ENCODE results near the gene MKNK1.

Gene MKNK1

DNA sequence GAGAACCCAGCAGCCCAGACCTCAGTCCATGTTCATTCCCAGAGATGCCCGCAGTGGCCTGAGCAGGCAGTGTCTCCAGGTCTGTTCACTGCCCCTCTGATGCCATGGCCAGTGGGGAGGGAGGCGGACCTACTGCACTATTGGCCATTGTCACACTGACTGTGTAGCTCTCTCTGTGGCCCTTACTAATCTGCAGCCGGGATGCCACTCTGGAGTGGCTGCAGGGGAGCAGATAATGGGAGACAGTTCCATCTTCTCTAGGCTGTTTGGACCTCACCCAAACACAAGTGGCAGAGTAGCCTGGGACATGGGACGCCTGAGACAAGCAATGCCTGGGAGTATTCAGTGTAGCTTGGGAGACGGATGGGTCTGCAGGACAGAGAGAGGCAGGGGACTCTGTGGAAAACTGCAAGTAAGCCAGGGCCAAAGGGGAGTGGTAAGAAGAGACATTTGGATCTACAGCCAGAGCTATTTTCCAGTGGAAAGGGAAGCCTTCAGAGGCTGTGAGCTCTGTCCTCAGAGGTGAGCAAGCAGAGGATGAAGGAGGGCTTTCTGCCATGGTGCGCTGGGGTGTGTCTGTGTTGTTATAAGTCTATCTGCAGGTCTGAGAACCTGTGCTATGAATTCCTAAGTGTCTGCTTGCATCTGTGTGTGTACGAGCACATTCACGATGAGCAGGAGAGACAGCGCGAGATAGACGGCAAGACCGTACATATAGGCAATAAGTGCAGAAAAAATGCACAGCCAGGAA is 87.7 kb downstream of the MKNK1 start:
- H3K4me3 ChIP-seq (ENCODE audit: low read depth, low read length): no peak overlapping the region
- TF ChIP-seq, protein P1, sequence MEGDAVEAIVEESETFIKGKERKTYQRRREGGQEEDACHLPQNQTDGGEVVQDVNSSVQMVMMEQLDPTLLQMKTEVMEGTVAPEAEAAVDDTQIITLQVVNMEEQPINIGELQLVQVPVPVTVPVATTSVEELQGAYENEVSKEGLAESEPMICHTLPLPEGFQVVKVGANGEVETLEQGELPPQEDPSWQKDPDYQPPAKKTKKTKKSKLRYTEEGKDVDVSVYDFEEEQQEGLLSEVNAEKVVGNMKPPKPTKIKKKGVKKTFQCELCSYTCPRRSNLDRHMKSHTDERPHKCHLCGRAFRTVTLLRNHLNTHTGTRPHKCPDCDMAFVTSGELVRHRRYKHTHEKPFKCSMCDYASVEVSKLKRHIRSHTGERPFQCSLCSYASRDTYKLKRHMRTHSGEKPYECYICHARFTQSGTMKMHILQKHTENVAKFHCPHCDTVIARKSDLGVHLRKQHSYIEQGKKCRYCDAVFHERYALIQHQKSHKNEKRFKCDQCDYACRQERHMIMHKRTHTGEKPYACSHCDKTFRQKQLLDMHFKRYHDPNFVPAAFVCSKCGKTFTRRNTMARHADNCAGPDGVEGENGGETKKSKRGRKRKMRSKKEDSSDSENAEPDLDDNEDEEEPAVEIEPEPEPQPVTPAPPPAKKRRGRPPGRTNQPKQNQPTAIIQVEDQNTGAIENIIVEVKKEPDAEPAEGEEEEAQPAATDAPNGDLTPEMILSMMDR (IDR thresholded peaks at IDR 0.05; ENCODE audit: low read depth, low read length): no peak

DNA sequence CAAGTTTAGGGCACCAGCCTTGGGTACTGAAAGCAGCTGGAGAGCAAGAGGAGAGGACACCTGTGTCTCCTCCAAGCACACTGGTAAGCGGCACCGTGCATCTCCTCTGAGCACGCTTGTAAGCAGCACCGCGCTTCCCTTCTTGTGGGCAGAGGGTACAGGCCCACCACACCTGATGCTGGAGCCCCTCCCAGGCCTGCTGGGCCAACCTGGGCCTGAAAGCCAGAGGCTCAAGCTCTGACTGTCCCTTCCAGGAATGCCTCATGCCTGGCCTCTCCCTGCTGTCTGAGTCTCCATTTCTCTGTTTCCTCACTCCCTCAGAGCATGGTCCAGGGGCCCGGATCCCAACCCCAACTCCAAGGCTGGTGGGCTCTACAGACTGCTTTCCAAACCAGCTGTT is 88.5 kb downstream of the MKNK1 start:
- TF ChIP-seq, protein P1 (IDR thresholded peaks at IDR 0.05; ENCODE audit: low read depth, low read length): no peak

DNA sequence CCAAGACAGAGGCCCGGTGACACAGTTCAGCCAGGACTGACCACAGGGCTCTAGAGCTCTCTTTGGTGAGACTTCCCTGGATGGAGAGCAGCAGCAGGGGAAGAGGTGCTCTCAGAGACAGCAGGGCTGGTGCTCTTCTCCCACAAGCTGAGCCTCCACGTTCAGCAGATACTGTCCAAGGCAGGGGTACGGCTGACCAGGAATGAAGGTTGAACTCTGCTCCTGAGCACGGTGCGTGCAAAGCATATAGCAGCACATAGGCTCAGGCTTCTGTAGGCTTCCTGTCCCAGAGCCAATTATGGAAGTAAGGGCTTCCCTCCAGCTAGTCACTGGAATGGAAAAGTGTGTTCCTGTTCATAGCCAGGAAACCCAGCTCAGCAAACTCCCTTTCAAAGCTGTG is 90.5 kb downstream of the MKNK1 start:
- no peak overlapping the region for H3K4me3 ChIP-seq (ENCODE audit: low read depth, low read length)
- TF ChIP-seq, protein P1 (IDR thresholded peaks at IDR 0.05; ENCODE audit: low read depth, low read length): no peak

More for the DNA sequence above, 88.5 kb downstream of the MKNK1 start:
- H3K4me3 ChIP-seq (ENCODE audit: low read depth, low read length): no peak overlapping the region

DNA sequence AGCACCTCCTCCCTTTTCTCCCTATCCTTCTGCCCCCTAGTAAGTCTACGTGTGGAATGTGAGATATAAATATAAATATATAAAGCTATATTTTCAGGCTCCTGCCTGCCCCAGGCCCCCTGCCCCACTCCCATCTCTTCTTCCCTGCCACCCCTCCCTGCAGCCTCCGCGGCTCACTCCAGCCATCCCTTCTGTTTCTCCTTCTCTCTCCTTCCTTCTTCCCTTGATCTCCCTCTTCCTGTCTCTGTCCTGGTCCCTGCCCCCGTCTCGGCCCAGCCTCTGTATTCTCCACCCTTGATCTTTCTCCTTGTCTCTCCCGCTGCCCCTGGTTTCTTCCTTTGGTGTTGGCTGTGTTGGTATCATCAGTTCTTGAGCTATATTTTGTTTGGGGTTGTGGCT is 91.3 kb downstream of the MKNK1 start:
- H3K4me3 ChIP-seq (ENCODE audit: low read depth, low read length): no peak overlapping the region
- TF ChIP-seq, protein P1 (IDR thresholded peaks at IDR 0.05; ENCODE audit: low read depth, low read length): no peak

DNA sequence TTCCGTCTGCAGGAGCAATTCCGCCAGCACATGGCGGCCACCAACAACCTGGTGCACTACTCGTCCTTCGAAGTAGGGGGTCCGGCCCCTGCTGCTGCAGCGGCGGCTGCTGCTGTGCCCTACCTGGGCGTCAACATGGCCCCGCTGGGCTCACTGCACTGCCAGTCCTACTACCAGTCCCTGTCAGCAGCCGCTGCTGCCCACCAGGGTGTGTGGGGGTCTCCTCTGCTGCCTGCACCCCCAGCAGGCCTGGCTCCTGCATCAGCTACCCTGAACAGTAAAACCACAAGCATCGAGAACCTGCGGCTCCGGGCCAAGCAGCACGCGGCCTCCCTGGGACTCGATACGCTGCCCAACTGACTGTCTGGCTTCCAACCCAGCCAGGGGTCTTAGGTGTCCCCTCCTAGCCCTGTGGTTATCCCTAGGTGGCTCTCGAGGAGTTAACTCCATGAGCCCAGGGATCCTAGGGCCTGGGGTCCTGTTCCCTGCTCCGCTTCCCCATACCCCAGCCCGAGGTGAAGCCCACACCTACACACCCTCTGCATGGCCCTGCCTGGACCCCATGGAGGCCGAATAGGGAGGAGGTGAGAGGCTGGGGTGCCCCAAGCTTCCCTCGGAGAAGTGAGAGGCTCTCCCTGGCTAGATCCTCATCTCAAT is 91.8 kb downstream of the MKNK1 start:
- H3K4me3 ChIP-seq (ENCODE audit: low read depth, low read length): no peak overlapping the region
- TF ChIP-seq, protein P1 (IDR thresholded peaks at IDR 0.05; ENCODE audit: low read depth, low read length): no peak

DNA sequence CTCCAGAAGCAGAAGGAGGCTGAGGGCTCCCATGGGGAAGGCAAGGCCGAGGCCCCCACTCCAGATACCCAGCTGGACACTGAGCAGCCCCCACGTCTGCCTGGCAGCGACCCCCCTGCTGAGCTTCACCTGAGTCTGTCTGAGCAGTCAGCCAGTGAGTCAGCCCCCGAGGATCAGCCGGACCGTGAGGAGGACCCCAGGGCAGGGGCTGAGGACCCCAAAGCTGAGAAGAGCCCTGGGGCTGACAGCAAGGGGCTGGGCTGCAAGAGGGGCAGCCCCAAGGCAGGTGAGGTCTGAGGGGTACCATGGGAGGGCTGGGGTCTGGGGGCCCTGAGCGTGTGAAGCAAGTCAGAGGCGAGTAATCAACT is 93.1 kb downstream of the MKNK1 start:
- TF ChIP-seq, protein P1 (IDR thresholded peaks at IDR 0.05; ENCODE audit: low read depth, low read length): no peak
- H3K4me3 ChIP-seq (ENCODE audit: low read depth, low read length): no peak overlapping the region

DNA sequence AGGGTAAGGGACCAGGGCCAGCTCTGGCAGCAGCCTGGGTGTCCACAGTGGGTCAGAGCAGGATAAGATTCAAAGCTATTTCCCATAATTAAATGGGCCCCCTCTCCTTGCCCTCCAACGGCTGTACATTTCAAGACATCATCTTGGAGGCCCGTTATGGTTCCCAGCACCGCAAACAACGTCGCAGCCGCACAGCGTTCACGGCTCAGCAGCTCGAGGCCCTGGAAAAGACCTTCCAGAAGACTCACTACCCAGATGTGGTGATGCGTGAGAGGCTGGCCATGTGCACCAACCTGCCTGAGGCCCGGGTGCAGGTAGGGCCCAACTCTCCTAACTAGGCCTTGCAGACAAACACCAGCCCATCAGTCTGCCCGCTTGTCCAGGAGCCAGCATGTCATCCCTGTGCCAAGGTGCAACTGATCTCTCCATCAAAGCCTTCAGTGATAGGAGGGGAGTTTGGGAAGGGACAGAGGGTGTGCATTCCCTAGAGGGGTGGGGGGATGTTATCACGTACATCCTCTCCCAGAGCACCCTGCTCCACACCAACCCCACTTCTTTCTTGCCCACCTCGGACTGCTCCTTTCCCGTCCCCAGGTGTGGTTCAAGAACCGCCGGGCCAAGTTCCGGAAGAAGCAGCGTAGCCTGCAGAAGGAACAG is 93.6 kb downstream of the MKNK1 start:
- TF ChIP-seq, protein P1 (IDR thresholded peaks at IDR 0.05; ENCODE audit: low read depth, low read length): no peak

More for the DNA sequence above, 93.6 kb downstream of the MKNK1 start:
- H3K4me3 ChIP-seq (ENCODE audit: low read depth, low read length): no peak overlapping the region

Measured in WI38 (cell line).